Sigmoid colon (tissue), 4 donors: ENCODE data around the gene ZBTB39.

Source experiments
- POLR2A ChIP-seq, 2 donors: fragments of 450-650 bp; IDR thresholded peaks; one replicate each; pipeline ENCODE4 v1.6.1; 2016; ENCODE audit warnings: antibody characterized with exemption in 2 of 2, mild to moderate bottlenecking in 2 of 2, moderate library complexity in 2 of 2
- POLR2AphosphoS5 ChIP-seq, 4 donors: sonication (generic); formaldehyde crosslinking; IDR thresholded peaks; one replicate each; pipeline ENCODE4 v1.6.1; 2017; ENCODE audit warnings: antibody characterized with exemption in 4 of 4
- TF ChIP-seq, protein P1 (sequence below), 4 experiments: fragments of 450-650 bp in 3 of 4; fragments of 200-600 bp in 1 of 4; IDR thresholded peaks; one replicate each; pipeline ENCODE4 v1.5.1; 2016 to 2019; ENCODE audit warnings: antibody characterized with exemption in 4 of 4, mild to moderate bottlenecking in 3 of 4, moderate library complexity in 2 of 4

GRCh38 chr12:57047981-57048380 is 41.6 kb upstream of the ZBTB39 start:
- TF ChIP-seq, protein P1, sequence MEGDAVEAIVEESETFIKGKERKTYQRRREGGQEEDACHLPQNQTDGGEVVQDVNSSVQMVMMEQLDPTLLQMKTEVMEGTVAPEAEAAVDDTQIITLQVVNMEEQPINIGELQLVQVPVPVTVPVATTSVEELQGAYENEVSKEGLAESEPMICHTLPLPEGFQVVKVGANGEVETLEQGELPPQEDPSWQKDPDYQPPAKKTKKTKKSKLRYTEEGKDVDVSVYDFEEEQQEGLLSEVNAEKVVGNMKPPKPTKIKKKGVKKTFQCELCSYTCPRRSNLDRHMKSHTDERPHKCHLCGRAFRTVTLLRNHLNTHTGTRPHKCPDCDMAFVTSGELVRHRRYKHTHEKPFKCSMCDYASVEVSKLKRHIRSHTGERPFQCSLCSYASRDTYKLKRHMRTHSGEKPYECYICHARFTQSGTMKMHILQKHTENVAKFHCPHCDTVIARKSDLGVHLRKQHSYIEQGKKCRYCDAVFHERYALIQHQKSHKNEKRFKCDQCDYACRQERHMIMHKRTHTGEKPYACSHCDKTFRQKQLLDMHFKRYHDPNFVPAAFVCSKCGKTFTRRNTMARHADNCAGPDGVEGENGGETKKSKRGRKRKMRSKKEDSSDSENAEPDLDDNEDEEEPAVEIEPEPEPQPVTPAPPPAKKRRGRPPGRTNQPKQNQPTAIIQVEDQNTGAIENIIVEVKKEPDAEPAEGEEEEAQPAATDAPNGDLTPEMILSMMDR (IDR thresholded peaks at IDR 0.05) = no peak
- TF ChIP-seq POLR2AphosphoS5 (IDR thresholded peaks at IDR 0.05) (no peak), POLR2A (IDR thresholded peaks at IDR 0.05) (no peak)
